ENCODE results near the gene RAD1. TPM values are rescaled to one million over a fixed set of nuclear protein-coding genes. Genes with fewer than 3 reads are reported as not detected.
"Not testable (repeated sequence)": the region's sequence is repeated elsewhere in the genome, so short reads cannot be mapped to it uniquely, and the experiment has no call there.

The RAD1 gene
- polyA plus RNA-seq, 3 donors, result 31.7 to 36.9 (median 34.0) TPM

DNA sequence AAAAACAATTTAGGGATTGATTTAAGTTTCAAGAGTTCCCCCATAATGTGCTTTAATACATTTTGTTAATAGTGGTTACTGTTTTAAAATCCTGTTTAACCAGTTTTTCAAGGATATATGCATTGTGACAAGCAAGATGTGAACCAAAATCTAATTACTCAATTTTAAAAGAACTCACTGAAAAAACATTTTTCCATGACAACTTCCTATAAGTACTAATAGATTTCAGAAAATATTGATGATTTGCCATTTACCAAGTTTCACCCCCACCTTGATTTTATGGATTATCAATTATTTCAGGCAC lies 9.1 kb upstream of the RAD1 start:
- DNase-seq (ENCODE audit: extremely low read depth in 1 of 11, low read depth in 9 of 11, low spot score in 4 of 11), result no peak

DNA sequence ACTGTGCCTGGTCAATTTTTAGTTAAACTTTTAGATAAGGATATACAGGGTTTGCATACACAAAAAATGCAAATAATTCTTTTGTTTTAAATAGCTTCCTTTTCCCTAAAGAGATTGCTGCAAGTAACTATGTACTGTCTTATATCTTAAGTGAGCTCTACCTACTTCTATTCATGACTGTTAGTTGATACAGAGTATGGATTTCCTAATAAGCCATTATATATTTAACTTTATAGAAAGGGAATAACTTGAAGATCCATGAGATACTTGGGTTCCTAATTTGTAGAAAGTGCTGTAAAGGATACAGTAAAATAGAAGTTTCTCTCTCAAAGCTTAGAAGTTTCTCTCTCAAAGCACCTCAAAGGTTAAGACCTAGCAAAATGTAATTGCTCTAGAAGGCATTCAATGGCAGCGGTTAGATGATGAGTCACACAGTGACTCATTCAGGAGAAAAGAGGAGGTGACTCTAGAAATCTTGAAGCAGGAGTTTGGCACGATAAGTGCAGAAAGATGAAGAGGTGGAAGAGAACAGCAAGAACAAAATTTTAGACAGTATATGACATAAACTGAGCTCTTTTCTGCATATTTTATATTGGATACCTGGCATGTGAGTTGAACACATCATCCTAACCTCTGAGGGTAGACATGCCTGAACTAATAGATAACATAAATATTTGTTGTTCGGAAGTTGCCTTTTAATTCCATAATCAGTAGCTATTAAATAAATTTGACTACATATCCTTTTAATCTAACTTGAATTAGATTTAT lies 8.6 kb upstream of the RAD1 start:
- no peak for DNase-seq (ENCODE audit: extremely low read depth in 1 of 11, low read depth in 9 of 11, low spot score in 4 of 11)

DNA sequence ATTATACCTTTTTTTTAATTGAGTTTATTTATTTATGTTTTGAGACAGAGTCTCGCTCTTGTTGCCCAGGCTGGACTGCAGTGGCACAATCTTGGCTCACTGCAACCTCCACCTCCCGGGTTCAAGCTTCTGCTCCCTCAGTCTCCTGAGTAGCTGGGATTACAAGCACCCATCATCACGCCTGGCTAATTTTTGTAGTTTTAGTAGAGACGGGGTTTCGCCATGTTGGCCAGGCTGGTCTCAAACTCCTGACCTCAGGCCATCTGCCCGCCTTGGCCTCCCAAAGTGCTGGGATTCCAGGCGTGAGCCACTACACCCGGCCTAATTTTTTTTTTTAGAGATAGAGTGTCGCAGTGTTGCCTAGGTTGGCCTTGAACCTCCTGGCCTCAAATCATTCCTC lies 8.0 kb upstream of the RAD1 start:
- not testable (repeated sequence) for DNase-seq (ENCODE audit: extremely low read depth in 1 of 11, low read depth in 9 of 11, low spot score in 4 of 11)

DNA sequence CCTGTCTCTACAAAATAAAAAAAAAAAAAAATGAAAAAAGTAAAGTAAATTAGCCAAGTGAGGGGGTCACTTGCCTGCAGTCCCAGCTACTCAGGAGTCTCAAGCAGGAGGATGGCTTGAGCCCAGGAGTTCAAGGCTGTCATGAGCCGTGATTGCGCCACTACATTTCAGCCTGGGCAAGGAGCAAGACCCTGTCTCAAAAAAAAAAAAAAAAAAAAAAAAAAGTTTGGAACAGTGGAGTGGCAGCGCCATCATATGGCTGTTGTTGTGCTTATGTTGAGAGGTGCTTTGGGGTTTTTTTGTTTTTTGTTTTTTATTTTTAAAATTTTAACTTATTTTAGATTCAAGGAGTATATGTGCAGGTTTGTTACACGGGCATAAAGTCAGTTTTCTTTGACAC lies 3.8 kb upstream of the RAD1 start:
- no peak for DNase-seq (ENCODE audit: extremely low read depth in 1 of 11, low read depth in 9 of 11, low spot score in 4 of 11)

DNA sequence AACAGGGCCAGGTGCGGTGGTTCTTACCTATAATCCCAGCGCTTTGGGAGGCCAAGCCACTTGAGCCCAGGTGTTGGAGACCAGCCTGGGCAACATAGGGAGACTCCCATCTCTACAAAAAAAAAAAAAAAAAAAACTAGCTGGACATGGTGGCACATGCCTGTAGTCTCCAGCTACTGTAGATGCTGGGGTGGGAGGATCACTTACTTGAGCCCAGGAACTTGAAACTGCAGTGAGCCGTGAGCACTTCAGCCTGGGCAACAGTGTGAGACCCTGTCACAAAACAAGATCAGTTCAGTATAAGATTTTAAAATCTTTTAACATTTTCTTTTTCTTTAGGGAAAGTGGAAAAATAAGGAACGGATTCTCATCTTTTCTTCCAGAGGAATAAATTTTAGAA lies 2.7 kb upstream of the RAD1 start:
- DNase-seq (ENCODE audit: extremely low read depth in 1 of 11, low read depth in 9 of 11, low spot score in 4 of 11), result no peak

DNA sequence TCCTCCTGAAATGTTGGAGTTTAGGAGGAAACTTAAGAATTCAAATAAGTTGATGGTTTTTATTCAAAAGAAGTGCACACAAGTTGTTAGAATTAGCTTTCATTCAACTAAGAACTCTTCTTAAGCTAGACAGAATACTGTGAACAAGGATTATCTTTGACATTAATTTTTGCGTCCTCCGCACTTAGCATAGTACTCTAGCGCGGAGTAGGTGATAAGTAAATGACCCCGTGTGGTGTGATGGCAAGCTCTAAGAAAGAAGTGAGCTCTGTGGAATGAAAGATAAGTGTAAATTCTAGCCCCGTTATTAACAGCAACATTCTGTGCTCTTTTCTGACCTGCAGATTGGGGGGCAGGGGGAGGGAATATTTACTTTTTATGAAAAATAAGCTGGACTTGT lies 1.2 kb upstream of the RAD1 start:
- DNase-seq (ENCODE audit: extremely low read depth in 1 of 11, low read depth in 9 of 11, low spot score in 4 of 11), result no peak

DNA sequence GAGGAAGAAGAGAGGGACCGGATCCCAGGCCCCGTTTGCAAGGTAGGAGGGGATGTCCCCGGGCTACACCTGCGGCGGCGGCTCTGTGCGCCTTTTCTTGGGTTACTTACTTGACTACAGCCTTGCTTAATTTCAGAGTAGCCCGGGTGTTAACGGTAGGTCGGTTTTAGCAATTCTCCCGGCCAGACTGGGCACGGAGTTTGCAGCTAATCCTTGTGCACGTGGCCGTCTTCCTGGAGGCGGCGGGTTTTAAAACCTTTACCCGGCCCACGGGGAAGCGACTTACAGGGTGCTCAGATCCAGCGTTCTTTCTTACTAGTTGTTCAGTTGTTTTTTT lies 520 bp upstream of the RAD1 start:
- DNase-seq (ENCODE audit: extremely low read depth in 1 of 11, low read depth in 9 of 11, low spot score in 4 of 11), result peak in 1 of 11 donors; percentile 13

DNA sequence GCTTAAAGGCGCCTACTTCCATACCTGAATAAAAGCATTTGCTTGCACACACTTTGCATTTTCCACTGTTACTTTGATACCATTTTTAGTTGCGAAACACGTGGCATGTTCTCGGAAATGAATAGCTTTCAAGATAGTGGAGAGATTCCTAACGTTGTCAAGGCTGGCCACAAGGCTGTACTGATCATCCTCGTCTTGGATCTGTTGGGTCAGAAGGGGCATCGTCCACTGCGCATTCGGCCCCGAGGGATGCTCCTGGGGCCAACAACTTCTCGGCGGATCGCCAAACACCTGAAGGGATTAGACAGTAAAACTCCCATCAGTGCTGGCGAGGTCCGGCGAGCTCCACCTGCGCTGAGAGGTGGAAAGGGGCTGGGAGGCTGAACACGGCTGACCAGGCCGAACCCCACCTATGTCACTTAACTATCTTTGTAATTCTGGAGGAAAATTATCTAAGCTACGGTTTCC lies 599 bp downstream of the RAD1 start:
- peak in 1 of 11 donors; percentile 3 for DNase-seq (ENCODE audit: extremely low read depth in 1 of 11, low read depth in 9 of 11, low spot score in 4 of 11)

DNA sequence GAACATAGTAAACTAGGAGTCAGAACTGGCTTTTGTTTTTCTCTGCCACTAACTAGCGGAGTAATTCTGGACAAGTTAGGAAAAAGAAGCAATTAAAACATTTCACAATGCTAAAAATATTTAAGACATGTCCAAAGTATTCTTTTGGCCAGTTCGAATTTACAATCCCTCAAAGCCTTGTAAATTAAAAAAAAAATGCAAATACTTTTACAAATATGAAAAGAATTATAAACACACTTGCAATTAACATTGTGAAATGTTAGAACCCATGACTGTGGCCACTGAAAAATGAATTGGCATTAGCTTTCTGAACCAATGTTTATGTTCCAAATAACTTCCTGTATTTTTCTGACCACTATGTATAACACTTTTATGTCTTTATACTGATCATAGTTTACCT lies 2.2 kb downstream of the RAD1 start:
- no peak for DNase-seq (ENCODE audit: extremely low read depth in 1 of 11, low read depth in 9 of 11, low spot score in 4 of 11)

DNA sequence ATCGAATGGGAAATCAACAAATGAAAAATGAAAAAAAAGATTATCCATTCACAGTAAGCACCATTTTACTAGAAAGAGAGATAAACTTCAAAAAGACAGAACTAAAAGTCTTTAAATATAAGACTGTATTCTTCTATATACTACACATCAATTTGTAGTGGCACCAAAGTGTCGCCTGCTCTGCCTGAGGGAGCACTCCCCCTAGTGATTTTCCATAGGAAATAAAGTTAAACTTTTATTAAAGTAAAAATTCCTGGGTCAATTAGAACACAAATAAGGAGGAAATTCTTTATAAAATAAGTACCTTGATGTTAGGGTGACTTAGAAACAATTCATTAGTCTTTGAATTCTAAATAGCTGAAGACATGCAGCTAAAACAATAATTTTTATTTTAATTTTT lies 9.7 kb downstream of the RAD1 start:
- DNase-seq (ENCODE audit: extremely low read depth in 1 of 11, low read depth in 9 of 11, low spot score in 4 of 11), result no peak

DNA sequence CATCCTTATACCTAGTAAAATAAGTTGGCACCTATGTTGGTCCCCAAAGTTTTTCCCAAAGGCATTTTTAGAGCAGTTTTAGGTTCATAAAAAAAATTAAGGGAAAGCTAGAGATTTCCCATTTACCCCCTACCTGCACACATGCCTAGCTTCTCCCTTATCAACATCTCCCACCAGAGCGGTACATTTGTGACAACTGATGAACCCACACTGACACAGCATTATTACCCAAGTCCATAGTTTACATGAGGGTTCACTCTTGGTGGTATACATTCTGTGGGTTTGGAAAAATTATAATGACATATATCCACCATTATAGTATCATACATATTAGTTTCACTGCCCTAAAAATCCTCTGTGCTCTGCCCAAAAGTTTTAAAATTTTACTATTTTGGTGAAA lies 12.0 kb downstream of the RAD1 start:
- no peak for DNase-seq (ENCODE audit: extremely low read depth in 1 of 11, low read depth in 9 of 11, low spot score in 4 of 11)

DNA sequence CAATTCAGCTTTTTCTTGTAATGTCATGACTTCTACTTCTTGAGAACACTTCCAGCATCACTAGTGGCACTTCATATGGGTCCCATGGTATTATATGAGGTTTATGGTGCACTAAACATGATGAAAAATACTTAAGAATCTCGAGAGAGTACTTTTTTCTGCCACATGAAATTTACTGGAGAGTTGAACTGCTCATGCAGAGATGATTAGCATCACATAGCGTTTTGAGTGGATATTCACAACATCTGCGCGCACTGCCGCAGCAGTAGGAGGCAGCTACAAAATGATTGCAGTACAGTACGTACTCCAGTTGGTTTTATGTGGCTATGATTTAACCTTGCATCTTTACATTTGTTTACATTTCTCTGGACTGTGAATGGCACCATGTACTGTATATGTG lies 14.7 kb downstream of the RAD1 start:
- no peak for DNase-seq (ENCODE audit: extremely low read depth in 1 of 11, low read depth in 9 of 11, low spot score in 4 of 11)

DNA sequence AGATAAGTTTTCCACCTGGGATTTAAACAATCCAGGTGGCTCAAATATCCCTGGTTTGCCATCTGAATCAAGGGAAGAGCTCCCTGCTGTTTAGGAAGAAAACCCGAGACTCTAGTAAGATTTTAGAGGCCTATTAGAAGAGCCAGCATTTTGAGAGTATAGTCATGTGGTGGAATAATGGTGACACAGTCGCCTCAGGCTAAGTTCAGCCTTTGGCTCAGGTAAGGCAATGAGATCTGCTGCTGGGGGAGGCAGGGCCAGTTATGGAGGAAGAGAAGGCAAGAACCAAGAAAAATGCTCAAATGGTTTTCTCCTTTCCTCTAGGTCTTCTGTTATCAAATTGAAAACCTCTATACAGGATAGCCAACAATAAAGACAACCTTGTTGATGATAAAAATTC lies 16.2 kb downstream of the RAD1 start:
- DNase-seq (ENCODE audit: extremely low read depth in 1 of 11, low read depth in 9 of 11, low spot score in 4 of 11), result no peak

DNA sequence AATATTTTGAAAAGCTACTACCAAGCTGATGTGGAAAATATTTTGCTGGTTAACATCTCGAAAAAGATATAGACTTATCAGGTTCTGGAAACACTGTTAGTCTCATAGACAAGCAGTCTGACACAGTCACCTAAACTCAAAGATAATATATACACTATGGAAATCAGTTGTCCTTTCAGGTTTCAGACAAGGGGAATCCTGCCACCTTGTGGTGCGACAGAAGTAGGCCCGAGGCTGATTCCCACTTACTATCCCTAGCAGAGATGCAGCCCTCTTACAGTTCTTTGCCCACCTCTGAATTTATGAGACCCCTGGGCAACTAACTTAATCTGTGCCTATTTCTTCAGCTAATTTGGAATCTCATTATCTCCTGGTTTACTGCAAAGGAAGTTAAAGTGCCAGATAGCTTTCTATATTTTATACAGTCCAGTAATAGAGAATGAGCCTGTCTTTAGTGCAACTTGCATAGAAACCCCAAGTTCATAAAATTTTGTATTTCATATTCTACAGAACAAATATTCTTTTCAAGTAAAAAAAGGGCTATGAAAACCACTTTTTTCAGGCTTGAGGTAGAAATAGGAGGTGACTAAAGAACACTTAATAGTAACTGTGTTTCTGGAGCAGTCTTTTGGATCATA lies 16.9 kb downstream of the RAD1 start:
- DNase-seq (ENCODE audit: extremely low read depth in 1 of 11, low read depth in 9 of 11, low spot score in 4 of 11), result peak; percentile 44 to 78 (median 65)

DNA sequence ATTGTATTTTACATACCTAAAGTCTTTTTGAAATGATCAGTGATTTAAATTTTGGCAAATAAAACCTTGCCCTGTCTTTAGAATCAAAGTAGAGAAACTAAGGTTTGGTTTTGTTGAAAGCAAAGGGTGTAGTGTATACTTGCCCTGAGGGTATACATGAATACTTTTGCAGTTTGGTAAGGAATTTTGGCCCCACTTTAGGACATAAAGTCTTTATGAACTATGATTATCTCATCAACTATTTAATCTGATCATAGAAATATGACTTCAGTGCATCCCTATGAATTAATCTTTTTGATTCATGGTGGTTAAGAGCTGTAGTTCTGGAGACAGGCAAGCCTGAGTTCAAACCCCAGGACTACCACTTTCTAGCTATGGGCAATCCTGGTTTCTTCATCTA lies 17.7 kb downstream of the RAD1 start:
- DNase-seq (ENCODE audit: extremely low read depth in 1 of 11, low read depth in 9 of 11, low spot score in 4 of 11), result no peak

DNA sequence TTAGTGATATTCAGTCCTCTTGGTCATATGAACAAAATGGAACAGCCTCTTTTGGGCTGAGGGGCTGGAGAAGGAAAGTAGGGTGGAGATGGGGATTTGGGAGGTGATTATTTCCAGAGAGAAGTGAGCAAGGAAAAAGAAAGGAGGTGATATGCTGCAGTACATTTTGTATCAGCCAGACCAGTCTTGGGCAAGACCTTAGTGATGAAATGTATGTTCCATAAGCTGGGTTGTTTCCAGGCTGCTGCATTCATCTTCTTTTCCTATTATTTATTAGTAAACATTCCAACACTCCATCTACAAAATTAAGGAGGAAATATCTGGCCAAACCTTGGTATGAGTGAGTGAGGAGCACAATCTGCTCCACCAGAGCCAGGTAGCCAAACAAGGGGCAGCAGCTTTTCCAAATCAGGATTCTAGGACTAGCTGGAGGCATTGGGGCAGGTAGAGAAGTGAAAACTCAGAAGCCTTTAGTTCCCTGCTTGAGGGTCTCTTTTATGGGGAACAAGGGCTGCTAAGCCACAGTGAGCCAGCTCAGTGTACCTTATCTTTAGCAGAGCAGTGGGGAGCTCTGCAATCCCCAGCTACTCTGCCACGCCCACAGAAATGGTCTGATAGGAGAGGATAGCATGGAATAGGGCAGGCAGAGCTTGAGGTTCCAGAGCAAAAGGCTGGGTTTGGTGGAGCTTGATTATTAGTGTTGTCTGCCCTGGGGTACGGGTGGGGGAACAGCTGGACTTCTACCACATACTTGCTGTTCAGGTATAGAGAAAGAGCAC lies 19.5 kb downstream of the RAD1 start:
- DNase-seq (ENCODE audit: extremely low read depth in 1 of 11, low read depth in 9 of 11, low spot score in 4 of 11), result no peak

DNA sequence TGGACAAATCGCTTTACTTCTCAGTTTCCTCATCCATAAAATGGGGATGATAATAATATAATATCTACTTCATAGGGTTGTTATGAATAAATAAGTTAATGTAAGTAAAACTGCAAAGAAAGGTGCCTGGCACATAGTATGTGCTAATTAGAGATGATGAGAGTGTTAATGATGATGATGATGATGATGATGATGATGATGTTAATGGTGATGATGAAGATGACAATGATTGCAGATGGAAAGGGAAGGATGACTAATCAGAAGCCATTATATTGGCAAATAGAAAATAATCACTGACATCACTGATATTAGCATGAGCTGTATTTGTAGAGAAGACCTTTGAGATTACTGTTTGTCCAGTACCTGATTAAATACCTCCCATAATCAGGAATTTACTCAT lies 20.6 kb downstream of the RAD1 start:
- DNase-seq (ENCODE audit: extremely low read depth in 1 of 11, low read depth in 9 of 11, low spot score in 4 of 11), result no peak

DNA sequence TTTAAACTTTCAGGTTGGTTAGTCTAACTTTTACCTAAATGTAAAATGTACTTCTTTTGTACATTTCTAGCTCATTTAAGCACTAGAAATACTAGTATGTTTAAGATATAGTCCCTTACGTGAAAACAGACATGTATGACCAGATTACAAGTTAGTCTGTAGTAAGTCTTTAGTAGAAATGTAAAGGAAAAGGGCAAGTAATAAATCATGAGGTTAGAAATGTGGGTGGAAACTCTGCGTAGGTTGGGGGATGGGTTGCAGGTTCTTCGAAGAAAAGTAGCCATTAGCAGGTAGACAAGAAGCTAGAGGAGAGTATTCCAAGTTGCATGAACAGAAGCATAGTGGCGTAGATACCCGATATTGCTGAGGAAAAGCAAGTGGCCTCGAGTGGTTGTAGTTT lies 22.9 kb downstream of the RAD1 start:
- DNase-seq (ENCODE audit: extremely low read depth in 1 of 11, low read depth in 9 of 11, low spot score in 4 of 11), result no peak

DNA sequence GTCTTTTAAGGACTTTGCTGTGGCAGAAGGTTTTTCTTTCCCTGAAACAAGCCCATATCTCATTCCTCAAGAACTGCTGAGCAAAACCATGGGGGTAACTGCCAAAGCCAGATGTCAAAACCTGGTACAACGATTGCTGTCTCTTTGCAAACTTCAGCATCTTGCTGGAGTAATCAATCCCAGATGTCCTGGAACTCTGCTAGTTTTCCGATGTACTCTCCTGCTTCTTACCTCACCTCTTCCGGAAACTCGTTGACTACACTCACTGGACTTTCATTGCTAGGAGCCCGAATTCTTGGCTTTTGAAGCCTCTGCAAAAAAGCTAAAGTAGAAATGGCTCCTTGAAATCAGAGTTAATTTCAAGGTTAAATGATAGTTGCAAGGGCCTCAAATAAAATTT lies 23.3 kb downstream of the RAD1 start:
- DNase-seq (ENCODE audit: extremely low read depth in 1 of 11, low read depth in 9 of 11, low spot score in 4 of 11), result no peak

DNA sequence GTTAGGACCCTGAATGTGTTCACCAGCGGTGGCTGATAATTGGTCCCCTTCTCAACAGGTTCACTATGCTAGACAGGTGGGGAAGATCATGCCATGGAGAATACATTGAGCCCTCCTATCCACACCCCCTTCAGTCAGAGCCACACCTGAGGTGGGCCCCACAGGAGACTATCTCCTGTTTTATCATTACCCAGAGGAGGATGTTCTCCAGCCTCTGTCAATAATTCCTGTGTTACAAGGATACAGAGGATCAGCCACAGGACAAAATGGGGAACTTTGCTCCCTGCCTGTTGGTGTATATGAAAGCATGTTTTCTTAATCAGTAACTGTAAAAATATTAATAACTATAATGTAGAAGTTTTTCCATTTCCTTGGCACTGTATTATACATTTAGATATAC lies 25.9 kb downstream of the RAD1 start:
- DNase-seq (ENCODE audit: extremely low read depth in 1 of 11, low read depth in 9 of 11, low spot score in 4 of 11), result peak in 1 of 11 donors; percentile 5

All from renal cortex interstitium (tissue), 11 donors.